SK-N-SH treated with all-trans-retinoic acid at 6 μM for 48 hours (cell line): ENCODE results near the gene SORL1.

Source experiments
- ESRRG ChIP-seq: fragments of 250-450 bp; sonication (Bioruptor Pico); IDR thresholded peaks from 2 replicates; pipeline ENCODE4 v1.6.1; 2021; ENCODE audit warnings: mild to moderate bottlenecking
- ZNF8 ChIP-seq: fragments of 450-650 bp; formaldehyde crosslinking; IDR thresholded peaks from 2 replicates; pipeline ENCODE4 v1.5.0; 2020; ENCODE audit warnings: mild to moderate bottlenecking, moderate library complexity
- TF ChIP-seq, protein P1 (sequence below): fragments of 250-450 bp; sonication (Bioruptor Pico); IDR thresholded peaks from 2 replicates; pipeline ENCODE4 v1.8.0; 2020; ENCODE audit warnings: mild to moderate bottlenecking, moderate library complexity, borderline replicate concordance

GRCh38 chr11:121456816-121457431 is 4.8 kb downstream of the SORL1 start:
- no peak for TF ChIP-seq ESRRG (CRISPR knock-in tag)
- TF ChIP-seq ZNF8 (CRISPR knock-in tag): no peak
- TF ChIP-seq, protein P1, sequence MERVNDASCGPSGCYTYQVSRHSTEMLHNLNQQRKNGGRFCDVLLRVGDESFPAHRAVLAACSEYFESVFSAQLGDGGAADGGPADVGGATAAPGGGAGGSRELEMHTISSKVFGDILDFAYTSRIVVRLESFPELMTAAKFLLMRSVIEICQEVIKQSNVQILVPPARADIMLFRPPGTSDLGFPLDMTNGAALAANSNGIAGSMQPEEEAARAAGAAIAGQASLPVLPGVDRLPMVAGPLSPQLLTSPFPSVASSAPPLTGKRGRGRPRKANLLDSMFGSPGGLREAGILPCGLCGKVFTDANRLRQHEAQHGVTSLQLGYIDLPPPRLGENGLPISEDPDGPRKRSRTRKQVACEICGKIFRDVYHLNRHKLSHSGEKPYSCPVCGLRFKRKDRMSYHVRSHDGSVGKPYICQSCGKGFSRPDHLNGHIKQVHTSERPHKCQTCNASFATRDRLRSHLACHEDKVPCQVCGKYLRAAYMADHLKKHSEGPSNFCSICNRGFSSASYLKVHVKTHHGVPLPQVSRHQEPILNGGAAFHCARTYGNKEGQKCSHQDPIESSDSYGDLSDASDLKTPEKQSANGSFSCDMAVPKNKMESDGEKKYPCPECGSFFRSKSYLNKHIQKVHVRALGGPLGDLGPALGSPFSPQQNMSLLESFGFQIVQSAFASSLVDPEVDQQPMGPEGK (CRISPR knock-in tag): no peak
